ENCODE results near the gene PTPRT.

Gene PTPRT

GRCh38 chr20:42364446-42364845, 825.3 kb downstream of the PTPRT start:
- no peak for DNase-seq

GRCh38 chr20:42361402-42361970, 828.2 kb downstream of the PTPRT start:
- DNase-seq, result no peak

- no peak for DNase-seq
Measured at GRCh38 chr20:42360621-42361020, 829.1 kb downstream of the PTPRT start.

GRCh38 chr20:42359617-42360016, 830.1 kb downstream of the PTPRT start:
- no peak for DNase-seq

GRCh38 chr20:42352096-42352495, 837.6 kb downstream of the PTPRT start:
- DNase-seq, result no peak

GRCh38 chr20:42350521-42350920, 839.2 kb downstream of the PTPRT start:
- no peak for DNase-seq

- DNase-seq, result no peak
Measured at GRCh38 chr20:42346189-42347170, 843.2 kb downstream of the PTPRT start.

GRCh38 chr20:42341654-42342053, 848.1 kb downstream of the PTPRT start:
- DNase-seq, result no peak

GRCh38 chr20:42340368-42340767, 849.3 kb downstream of the PTPRT start:
- no peak for DNase-seq

- DNase-seq, result no peak
Measured at GRCh38 chr20:42338294-42339201, 851.2 kb downstream of the PTPRT start.

- no peak for DNase-seq
Measured at GRCh38 chr20:42336576-42336975, 853.1 kb downstream of the PTPRT start.

- no peak for DNase-seq
Measured at GRCh38 chr20:42319252-42320013, 870.3 kb downstream of the PTPRT start.

- no peak for DNase-seq
Measured at GRCh38 chr20:42313704-42314103, 876.0 kb downstream of the PTPRT start.

- no peak for DNase-seq
Measured at GRCh38 chr20:42309050-42309449, 880.7 kb downstream of the PTPRT start.

GRCh38 chr20:42308171-42308570, 881.5 kb downstream of the PTPRT start:
- no peak for DNase-seq

- DNase-seq, result no peak
Measured at GRCh38 chr20:42295592-42295991, 894.1 kb downstream of the PTPRT start.

- DNase-seq, result no peak
Measured at GRCh38 chr20:42294976-42295375, 894.7 kb downstream of the PTPRT start.

- DNase-seq, result no peak
Measured at GRCh38 chr20:42281801-42282200, 907.9 kb downstream of the PTPRT start.

GRCh38 chr20:42276718-42277602, 912.7 kb downstream of the PTPRT start:
- DNase-seq, result peak; percentile 1

GRCh38 chr20:42274986-42275385, 914.7 kb downstream of the PTPRT start:
- DNase-seq, result no peak

- no peak for DNase-seq
Measured at GRCh38 chr20:42272516-42272915, 917.2 kb downstream of the PTPRT start.

All from right kidney (tissue), 1 donor.